HAP-1 (cell line): ENCODE measurements around the gene CEP43.
"Not testable (repeated sequence)": the region's sequence is repeated elsewhere in the genome, so short reads cannot be mapped to it uniquely, and the experiment has no call there.

Experiments used
- DNase-seq, 2 experiments: peaks; one replicate each; pipeline ENCODE4 v3.0.0-alpha.2; 2016 to 2020; ENCODE audit warnings: low spot score in 2 of 2
- H3K27me3 ChIP-seq: fragments of 250-450 bp; sonication (Bioruptor Pico); 2 replicates; pipeline ENCODE4 v1.5.1; 2020; ENCODE audit warnings: low read depth, mild to moderate bottlenecking, moderate library complexity
- H3K36me3 ChIP-seq: fragments of 250-450 bp; sonication (Bioruptor Pico); replicated peaks from 2 replicates; pipeline ENCODE4 v1.5.1; 2020; ENCODE audit warnings: mild to moderate bottlenecking
- H3K4me1 ChIP-seq: fragments of 250-450 bp; sonication (Bioruptor Pico); 2 replicates; pipeline ENCODE4 v1.5.1; 2020; ENCODE audit warnings: mild to moderate bottlenecking
- H3K4me3 ChIP-seq: fragments of 250-450 bp; sonication (Bioruptor Pico); 2 replicates; pipeline ENCODE4 v1.5.1; 2020; ENCODE audit warnings: mild to moderate bottlenecking, moderate library complexity
- H3K9me3 ChIP-seq: fragments of 250-450 bp; sonication (Bioruptor Pico); 2 replicates; pipeline ENCODE4 v1.5.1; 2020; ENCODE audit warnings: mild to moderate bottlenecking, moderate library complexity
- in situ Hi-C: fragments of 300-500 bp; cut with MboI; formaldehyde crosslinking; loops from 3 replicates; pipeline ENCODE4 v1.14.3; 2020; ENCODE audit warnings: low sequenced_read_pairs, inconsistent platforms, mixed read lengths

CEP43 gene, protein sequence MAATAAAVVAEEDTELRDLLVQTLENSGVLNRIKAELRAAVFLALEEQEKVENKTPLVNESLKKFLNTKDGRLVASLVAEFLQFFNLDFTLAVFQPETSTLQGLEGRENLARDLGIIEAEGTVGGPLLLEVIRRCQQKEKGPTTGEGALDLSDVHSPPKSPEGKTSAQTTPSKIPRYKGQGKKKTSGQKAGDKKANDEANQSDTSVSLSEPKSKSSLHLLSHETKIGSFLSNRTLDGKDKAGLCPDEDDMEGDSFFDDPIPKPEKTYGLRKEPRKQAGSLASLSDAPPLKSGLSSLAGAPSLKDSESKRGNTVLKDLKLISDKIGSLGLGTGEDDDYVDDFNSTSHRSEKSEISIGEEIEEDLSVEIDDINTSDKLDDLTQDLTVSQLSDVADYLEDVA

DNA sequence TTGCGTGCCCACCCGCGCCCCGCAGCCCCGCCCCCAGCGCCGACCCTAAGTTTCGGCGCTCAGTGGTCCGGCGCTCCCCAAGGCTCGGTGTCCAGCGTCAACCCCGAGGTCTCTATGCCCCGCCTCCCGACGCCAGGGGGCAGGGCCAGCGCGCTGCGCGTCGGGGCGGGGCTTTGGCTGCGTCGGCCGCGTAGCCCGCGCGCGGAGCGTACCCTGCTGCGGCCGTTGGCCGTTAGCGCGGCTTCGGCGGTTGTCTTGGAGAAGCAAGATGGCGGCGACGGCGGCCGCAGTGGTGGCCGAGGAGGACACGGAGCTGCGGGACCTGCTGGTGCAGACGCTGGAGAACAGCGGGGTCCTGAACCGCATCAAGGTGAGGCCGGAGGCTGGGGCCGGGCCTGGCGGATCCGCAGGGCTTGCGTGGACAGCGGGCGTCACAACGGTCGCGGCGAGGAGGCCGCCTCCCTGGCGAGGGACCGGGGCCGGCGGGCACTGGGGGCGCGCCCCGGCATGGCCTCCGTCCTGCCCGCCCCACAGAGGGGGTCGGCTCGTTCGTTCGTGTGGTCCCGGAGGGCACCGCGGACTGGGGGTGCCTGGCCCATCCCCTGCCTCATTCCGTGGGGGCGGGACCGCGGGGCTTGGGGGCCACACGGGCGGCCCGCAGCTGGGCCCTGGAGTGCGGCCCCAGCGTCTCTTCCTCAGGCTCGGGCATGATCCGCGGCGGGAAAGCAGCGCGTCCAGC is at the start of gene CEP43:
Gene CEP43, plus strand, starts transcription at position 253 of the 739 bp plus-strand sequence. Its CDS starts 16 bp downstream, at position 269.
- Histone ChIP-seq H3K27me3 (no peaks in the 10 kb centered on the region), H3K9me3 (no peaks in the 10 kb centered on the region), H3K4me1 (peaks cover 5% of the 10 kb centered on the region; the same call in 1 of the 2 replicates), H3K36me3 (peaks cover 29% of the 10 kb centered on the region), H3K4me3 (peak within 1 kb of the TSS; percentile 89)
- peak; percentile 89 to 95 for DNase-seq
- in situ Hi-C loops, result no loop called here

DNA sequence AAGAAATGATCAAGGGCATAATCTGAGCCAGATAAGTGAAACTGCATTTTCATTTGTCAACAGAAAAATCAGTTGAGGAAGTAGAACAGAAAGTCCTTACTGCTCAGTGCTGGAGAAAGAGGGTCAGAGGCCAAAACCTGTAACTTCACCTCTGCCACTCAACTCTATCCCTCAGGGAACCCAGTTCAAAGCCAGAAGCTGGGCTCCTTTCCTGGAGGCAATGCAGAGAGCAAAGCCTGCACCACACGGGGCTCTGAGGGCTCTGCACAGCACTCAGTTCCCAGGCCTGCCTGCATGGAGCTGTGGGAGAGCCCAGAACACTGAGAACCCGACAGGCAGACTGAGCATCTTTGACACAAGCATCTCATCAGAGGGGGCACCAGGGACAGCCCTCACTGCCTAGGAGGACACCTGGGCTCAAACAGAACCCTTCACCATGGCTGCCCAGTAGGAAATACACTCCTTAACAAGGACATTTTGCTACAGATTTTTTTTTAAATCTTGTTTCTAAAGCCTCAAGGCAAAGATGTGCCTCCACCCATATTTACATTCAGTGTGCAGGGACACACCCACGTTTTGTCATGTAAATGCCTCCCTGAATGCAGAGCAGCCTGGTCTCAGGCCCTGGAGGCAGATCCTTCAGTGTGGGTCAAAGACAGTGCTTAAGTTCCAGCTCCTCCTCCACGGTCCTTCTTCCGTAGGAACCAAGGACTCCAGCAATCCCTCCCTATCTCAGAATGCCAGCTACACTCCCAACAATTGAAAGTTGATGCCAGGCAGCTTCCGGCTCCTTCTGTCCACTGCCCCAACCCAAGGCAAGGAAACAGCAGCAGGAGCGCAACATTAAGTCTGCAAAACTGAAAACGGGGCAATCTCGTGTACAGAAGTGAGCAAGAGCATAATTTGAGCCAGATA is 49.4 kb upstream of the CEP43 start:
- Histone ChIP-seq H3K27me3 (no peaks in the 10 kb centered on the region), H3K4me1 (peaks cover 23% of the 10 kb centered on the region), H3K36me3 (peaks cover 30% of the 10 kb centered on the region), H3K9me3 (no peaks in the 10 kb centered on the region), H3K4me3 (no peak overlapping the region)
- peak; percentile 89 to 92 for DNase-seq
- in situ Hi-C loops, result loop anchor here (10.0 kb wide), 1 partner anchor 165 kb away; no protein-coding TSS in a partner anchor

DNA sequence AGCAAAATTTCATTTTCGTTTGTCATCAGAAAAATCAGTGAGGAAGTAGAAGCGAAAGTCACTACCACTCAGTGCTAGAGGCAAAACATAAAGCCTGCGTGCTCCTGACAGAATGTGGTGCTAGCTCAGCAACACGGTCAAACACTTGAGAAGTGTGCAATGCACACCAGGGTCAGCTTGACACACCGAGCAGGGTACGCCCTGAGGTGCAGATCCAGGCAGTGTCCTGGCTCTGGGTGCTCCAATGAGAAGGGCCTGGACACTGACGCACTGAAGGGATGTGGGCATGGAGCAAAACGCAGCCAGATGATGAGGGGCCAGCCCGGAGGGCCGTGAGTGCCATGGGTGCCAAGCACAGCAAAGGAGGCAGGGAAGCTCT is 48.8 kb upstream of the CEP43 start:
- peaks cover 30% of the 10 kb centered on the region for H3K36me3 ChIP-seq
- H3K27me3 ChIP-seq, result no peaks in the 10 kb centered on the region
- H3K9me3 ChIP-seq, result no peaks in the 10 kb centered on the region
- in situ Hi-C loops, result loop anchor here (10.0 kb wide), 1 partner anchor 166 kb away; no protein-coding TSS in a partner anchor
- no peak overlapping the region for H3K4me3 ChIP-seq
- H3K4me1 ChIP-seq, result peaks cover 23% of the 10 kb centered on the region
- DNase-seq, result no peak

DNA sequence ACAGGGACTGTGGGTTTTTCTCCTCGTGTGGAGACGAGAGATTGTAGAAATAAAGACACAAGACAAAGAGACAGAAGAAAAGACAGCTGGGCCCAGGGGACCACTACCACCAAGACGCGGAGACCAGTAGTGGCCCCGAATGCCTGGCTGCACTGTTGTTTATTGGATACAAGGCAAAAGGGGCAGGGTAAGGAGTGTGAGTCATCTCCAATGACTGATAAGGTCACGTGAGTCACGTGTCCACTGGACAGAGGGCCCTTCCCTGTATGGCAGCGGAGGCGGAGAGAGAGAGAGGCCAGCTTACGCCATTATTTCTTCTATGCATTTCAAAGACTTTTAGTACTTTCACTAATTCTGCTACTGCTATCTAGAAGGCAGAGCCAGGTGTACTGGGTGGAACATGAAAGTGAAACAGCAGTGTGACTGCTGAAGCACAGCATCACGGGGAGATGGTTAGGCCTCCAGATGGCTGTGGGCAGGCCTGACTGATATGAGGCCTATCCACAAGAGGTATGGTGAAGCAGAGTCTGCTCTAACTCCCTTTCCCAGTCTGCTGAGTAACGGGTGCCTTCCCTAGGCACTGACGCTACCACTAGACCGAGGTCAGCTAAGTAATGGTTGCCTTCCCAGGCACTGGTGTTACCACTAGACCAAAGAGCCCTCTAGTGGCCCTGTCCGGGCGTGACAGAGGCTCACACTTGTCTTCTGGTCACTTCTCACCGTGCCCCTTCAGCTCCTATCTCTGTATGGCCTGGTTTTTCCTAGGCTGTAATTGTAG is 48.1 kb upstream of the CEP43 start:
- in situ Hi-C loops, result loop anchor here (10.0 kb wide), 1 partner anchor 166 kb away; no protein-coding TSS in a partner anchor
- not testable (repeated sequence) for H3K4me3 ChIP-seq, H3K9me3 ChIP-seq, H3K27me3 ChIP-seq
- DNase-seq, result peak; percentile 63 to 84
- Histone ChIP-seq H3K4me1 (peaks cover 23% of the 10 kb centered on the region), H3K36me3 (peaks cover 29% of the 10 kb centered on the region)

DNA sequence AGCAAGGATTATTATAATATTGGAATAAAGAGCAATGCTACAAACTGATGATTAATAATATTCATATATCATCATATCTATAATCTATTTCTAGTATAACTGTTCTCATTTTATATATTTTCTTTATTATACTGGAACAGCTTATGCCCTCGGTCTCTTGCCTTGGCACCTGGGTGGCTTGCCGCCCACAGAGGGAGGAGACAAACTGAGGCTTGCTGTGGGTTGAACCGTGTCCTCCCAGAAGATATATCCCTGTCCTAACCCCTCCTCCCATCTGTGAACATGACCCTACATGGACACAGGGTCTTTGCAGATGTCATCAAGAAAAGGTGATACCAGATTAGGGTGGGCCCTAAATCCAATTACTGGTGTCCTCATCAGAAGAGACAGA is 47.5 kb upstream of the CEP43 start:
- H3K36me3 ChIP-seq, result peaks cover 23% of the 10 kb centered on the region
- no peaks in the 10 kb centered on the region for H3K27me3 ChIP-seq
- no peak overlapping the region for H3K4me3 ChIP-seq
- peaks cover 23% of the 10 kb centered on the region for H3K4me1 ChIP-seq
- DNase-seq, result no peak
- in situ Hi-C loops, result loop anchor here (10.0 kb wide), 1 partner anchor 167 kb away; no protein-coding TSS in a partner anchor
- no peaks in the 10 kb centered on the region for H3K9me3 ChIP-seq

DNA sequence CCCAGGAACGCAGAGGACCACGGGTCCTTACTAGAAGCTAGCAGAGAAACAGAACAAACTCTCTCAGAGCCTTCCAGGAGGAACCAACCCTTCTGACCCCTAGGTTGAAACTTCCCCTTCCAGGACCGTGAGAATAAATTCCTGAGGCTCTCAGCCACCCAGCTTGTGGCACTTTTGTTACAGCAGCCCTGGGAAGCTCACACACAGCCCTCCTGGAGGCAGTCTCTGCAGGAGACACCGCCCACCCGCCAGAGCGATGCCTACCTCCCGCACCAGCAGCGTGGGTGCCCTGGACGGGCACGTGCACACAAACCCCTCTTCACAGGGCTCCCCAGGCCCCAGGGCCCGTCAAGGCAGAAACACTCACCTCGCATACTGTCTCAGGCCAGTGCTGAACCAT is 47.1 kb upstream of the CEP43 start:
- H3K4me1 ChIP-seq, result peaks cover 27% of the 10 kb centered on the region
- no peaks in the 10 kb centered on the region for H3K27me3 ChIP-seq
- in situ Hi-C loops, result loop anchor here (10.0 kb wide), 1 partner anchor 167 kb away; no protein-coding TSS in a partner anchor
- peaks cover 21% of the 10 kb centered on the region for H3K36me3 ChIP-seq
- DNase-seq, result no peak
- H3K9me3 ChIP-seq, result no peaks in the 10 kb centered on the region
- no peak overlapping the region for H3K4me3 ChIP-seq

DNA sequence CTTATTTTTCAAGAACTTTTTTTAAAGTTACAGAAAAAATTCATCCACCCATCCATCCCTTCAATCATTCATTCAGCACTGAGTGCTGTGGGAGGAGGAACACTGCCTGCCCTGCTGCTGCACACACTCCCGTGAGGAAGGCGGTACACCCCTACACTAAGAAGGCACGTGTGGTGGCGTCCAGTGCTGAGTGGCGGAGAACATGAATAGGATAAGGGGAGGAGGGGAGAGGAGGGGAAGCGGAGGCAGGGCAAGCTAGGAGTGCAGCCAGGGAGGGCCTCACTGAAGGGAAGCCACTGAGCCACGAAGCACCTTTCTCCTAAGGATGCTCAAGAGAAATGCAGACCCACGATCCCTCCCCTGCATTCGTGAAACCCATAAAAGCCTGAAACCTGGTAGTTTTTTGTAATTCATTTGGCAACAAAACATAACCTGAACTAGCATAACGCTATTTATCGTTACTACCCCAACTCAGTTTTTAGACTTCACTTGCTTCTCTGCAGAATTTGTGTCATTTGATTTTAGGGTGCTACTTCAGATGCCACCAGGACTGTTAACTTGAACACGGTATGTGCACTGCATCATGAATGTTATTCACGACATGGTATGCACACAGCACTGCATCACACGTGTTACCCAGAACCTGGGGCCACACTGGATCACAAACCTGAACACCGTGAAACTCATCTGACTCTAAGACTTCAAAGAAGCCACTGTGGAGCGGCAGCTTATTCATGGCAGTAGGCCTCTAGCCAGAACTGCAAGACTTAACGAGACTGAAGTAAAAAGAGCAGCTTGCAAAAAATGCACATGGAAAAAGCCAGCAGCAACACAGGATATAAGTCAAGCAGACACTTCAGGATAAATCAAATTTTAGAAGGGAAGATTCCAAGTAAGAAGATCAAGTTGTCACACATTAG is 46.4 kb upstream of the CEP43 start:
- H3K36me3 ChIP-seq, result peaks cover 16% of the 10 kb centered on the region
- DNase-seq, result peak in 1 of 2 experiments; percentile 22
- H3K9me3 ChIP-seq, result no peaks in the 10 kb centered on the region
- peaks cover 33% of the 10 kb centered on the region for H3K4me1 ChIP-seq
- no peaks in the 10 kb centered on the region for H3K27me3 ChIP-seq
- in situ Hi-C loops, result loop anchor here (10.0 kb wide), 1 partner anchor 168 kb away; no protein-coding TSS in a partner anchor
- no peak overlapping the region for H3K4me3 ChIP-seq

DNA sequence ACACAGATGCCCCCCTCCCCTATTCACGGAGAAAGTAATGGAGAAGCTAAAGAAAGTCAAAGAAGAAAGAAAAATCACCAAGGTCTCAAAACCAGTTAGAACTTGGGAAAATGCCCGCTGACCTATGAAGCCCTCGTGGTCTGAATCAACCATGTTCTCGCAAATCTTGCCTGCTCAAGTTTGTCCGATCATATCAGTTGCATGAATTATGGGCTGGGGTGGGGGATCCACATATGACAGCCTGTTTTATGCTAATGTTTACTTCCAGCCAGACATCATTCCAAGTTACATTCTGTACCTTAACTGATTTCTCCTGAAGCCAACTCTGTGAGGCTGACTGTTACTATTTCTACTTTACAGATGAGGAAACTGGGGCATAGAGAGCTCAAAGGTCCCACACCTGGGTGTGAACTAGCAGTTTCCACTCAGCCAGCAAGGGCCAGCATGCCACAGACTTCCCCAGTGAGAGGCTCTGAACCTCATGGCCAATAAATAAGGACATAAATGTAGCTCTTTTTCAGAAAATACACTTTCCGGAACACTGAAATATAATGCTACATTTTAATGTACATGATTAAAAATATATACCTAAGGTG is 45.0 kb upstream of the CEP43 start:
- in situ Hi-C loops, result loop anchor here (10.0 kb wide), 1 partner anchor 169 kb away; no protein-coding TSS in a partner anchor
- Histone ChIP-seq H3K36me3 (peaks cover 12% of the 10 kb centered on the region), H3K27me3 (no peaks in the 10 kb centered on the region), H3K4me1 (peaks cover 33% of the 10 kb centered on the region), H3K9me3 (no peaks in the 10 kb centered on the region), H3K4me3 (no peak overlapping the region)
- DNase-seq, result no peak

DNA sequence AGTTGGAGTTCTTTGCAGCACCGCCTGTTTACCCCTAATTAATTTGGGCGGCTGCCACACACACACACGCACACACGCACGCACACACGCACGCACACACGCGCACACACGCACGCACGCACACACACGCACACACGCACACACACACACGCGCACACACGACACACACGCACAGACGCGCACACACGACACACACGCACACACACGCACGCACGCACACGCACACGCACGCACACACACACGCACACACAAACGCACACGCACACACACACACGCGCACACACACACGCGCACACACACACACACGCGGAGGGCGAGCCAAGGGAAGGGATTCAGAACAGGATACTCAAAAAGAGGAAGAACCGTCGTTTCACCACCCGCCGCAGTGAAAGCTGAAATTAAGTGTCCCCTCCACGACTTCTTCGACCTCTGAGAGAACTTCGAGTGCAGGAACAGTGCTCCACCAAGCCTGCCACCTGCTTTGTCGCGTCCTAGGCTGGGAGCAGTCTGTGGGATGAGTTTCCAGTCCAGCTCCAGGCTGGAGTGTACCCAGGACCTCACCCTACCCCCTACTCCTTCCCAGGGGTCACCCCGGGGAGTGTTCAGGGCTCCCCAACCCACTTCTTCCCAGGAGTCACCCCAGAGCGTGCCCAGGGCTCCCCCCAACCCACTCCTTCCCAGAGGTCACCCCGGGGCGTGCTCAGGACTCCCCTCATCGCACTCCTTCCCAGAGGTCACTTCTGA is 43.9 kb upstream of the CEP43 start:
- in situ Hi-C loops, result loop anchor here (10.0 kb wide), 1 partner anchor 170 kb away; no protein-coding TSS in a partner anchor
- H3K4me3 ChIP-seq, result peak overlapping the region; percentile 74
- peaks cover 10% of the 10 kb centered on the region for H3K36me3 ChIP-seq
- DNase-seq, result peak; percentile 24 to 49
- peaks cover 24% of the 10 kb centered on the region for H3K4me1 ChIP-seq
- no peaks in the 10 kb centered on the region for H3K9me3 ChIP-seq
- H3K27me3 ChIP-seq, result no peaks in the 10 kb centered on the region

DNA sequence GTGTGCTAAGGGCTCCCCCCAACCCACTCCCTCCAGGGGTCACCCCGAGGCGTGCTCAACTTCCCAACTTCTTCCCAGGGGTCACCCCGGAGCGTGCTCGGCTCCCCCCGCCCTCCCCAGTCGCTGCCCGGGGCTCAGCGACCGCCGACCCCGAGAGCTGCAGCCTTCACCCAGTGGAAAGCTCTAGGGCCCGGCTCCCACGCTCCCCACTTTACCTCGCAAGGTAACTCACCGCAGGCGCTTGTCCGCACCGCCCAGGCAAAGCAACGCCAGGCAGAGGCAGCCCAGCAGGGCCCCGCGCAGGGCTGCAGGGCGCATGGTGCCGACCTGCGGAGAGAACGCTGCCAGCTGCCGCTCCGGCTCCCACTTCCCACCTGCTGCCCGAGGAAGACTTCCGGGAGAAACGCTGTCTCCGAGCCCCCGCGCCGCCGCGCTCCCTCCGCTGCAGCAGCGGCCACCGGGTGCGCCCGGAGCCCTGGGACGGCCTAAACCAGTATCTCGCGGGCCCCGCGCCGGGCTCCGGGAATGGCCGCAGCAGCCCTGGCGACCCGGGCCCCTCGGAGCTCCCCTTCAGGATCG is 43.2 kb upstream of the CEP43 start:
- in situ Hi-C loops, result loop anchor here (10.0 kb wide), 1 partner anchor 171 kb away; no protein-coding TSS in a partner anchor
- DNase-seq, result no peak
- Histone ChIP-seq H3K9me3 (no peaks in the 10 kb centered on the region), H3K4me1 (peaks cover 17% of the 10 kb centered on the region), H3K4me3 (peak overlapping the region; percentile 74), H3K36me3 (peaks cover 4% of the 10 kb centered on the region), H3K27me3 (no peaks in the 10 kb centered on the region)
